Measurements from ENCODE around the gene SYNC.
"Not testable (repeated sequence)": the region's sequence is repeated elsewhere in the genome, so short reads cannot be mapped to it uniquely, and the experiment has no call there.

Gene SYNC

DNA sequence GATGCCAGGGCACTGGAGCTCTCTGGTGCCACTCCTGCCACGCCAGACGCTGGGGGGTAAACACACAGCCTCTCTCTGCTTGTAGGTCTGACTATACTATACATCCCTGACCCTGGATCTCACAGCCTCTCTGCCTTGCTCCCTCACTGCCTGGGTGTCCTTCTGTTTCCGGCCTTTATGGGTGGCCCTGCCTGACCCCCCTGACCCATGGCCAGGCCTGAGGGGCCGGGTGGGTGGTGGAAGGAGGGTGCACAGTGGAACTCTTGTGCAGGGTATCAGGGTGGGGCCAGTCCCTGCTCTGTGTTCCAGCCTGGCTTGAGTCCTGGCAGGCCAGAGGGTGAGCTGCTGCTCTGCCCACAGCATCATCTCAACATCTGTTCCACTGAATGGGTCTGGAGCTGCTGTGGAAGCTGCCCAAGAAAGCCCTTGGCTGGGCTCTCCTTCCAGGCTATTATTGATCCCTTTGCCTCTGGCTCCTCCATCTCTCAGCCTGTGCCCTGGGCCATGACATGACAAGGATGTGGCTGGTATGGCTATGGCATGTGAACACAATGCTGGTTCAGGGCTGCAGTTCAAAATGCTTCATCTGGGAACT lies 17.2 kb upstream of the SYNC start:
- DNase-seq, result no peak

DNA sequence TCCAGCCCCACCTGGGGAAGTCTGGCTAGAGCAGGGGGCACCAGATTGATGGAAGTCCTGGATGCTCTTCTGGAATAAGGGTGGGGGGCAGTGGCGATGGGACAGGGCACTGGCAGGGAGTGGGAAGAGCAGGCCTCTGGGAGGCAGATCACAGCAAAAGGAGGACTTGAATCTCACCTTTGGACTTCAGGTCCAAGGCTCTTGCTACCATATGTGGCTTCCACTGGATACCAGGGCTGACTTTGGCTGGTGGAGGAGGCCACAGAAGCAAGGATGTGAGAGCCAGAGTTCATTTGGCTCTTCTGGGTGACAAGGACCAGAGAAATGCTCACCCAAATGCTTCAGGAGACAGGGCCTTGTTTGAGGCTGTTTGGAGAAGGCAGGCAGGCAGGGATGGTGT lies 16.0 kb upstream of the SYNC start:
- no peak for DNase-seq

DNA sequence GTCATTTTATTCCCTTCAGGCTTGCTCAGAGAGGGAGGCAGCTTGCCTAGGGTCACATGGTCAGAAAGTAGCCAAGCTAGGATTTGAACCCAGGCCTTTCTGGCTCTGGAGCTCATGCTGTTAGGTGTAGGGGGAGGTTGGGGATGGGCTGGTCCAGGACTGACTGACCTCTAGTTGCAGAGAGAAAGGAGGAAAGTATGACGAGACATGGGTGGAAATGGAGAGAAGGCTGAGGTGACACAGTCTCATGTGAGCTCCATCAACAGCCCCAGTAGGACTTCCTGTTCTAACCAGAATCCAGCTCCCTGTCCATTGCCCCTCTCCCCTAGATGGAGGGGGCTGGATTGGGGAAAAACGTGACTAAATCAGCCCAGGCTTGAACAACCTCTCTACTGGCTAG lies 15.5 kb upstream of the SYNC start:
- DNase-seq, result no peak

DNA sequence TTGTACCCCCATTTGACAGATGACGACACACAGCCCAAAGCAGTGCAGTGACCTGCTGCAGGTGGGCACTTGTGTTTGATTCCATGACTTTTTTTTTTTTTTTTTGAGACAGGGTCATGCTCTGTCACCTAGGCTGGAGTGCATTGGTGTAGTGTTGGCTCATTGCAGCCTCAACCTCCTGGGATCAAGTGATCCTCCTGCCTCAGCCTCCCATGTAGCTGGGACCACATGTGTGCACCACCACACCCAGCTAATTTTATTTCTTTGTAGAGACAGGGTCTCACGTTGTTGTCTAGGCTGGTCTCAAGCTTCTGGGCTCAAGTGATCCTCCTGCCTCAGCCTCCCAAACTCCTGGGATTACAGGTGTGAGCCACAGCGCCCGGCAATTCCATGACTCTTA lies 14.9 kb upstream of the SYNC start:
- DNase-seq, result no peak

DNA sequence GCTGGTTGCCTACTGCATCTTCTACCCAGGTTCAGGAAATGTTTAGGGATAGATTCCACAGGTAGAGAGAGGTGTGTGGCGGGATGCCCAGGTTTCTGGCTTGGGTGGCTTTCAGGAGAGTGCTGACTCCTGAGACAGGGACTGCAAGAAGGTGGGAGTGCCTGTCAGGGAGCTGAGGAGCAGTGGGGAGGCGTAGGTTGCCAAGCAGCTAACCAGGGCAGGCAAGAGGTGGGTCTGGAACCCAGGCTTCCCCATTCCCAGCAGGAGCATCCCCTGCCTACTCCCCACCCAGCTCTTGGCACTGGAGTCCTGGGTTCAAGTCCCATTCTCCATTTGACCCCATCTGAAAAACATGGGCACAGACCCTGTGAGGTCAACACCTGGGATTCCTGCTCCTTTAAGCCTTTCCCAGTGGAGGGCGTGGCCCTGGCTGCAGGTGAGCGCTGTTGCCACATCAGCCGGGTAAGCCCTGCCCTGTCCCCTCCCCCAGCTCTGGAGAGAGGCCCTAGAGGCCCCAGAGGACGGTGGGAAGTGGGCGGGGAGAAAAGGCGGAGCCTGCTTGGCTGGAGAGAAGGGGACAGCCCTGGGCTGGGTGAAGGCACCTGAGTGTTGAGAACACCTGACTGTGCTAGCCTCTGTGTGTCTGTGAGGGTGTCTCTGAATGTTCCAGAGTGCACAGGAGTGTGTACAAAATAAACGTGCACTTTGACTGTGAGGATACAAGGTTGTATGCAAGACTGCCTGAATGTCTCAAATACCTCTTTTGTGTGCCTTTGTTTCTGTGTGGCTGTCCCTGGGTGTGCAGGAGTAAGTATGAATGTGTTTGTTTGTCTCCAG lies 14.0 kb upstream of the SYNC start:
- DNase-seq, result peak; percentile 84

DNA sequence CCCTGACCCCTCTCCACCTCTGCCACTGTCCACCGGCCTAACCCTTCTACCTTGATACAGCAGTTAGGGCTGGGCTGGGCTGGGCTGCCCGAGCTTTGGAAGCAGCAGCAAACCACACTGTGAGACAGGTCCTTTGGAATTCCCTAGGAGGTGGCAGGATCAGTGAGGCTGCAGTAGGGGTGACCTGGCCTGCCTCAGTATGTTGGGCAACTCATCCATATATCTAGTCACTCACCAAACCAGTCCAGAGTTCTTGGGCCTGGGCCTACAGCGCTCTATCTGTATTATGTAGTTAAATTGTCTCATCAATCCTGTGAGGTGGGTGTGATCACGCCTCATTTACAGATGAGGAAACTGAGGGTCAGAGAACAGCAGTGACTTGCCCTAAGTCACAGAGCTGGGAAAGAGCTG lies 13.3 kb upstream of the SYNC start:
- DNase-seq, result no peak

DNA sequence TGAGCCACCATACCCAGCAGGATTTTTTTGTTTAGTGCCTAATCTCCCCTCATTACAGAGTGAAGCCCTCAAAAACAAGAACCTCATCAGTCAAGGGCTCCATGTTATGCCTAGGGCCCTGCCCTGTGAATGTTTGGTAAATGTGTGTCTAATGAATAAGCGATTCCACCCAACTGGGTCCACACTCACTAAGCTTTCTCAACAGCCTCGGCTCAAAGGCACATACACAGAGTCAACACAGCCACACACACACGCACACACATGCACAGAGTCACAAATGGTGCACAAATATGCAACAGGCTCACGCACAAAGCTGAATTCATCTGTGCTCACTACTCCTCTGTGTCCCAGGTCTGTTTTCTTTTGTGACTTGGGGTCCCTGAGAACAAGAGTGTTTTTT lies 11.7 kb upstream of the SYNC start:
- DNase-seq, result no peak

DNA sequence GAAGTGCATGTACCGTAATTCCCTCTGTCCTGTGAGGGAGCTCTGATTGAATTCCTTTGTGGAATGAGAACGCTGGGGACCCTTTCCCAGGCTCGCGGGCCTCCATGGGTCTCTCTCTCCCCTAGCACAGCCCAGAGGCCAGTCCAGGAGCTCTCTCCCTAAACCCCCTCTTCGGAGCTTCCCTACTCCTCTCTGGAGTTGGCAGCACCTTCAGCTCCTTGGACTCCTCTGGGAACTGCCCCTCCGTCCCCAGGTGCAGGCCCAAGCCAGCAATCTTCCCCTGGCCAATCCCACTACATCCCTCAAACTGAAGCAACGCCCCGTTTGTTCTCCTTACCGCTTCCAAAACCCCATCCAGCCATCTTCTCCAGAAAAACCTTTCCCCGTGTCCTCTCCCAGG lies 10.5 kb upstream of the SYNC start:
- no peak for DNase-seq

DNA sequence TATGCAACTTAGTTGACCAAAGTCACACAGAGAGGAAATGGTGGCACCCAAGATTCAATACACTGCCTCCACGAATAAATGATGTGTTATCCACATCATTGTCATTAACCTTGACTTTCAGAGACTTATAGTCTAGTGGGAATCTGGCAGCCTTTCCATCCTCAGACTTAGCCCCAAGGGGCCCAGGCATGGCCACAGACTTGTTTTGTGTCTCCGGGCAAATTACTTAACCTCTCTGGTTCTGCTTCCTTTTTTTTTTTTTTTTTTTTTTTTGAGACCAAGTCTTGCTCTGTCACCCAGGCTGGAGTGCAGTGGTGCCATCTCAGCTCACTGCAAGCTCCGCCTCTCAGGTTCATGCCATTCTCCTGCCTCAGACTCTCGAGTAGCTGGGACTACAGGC lies 8.7 kb upstream of the SYNC start:
- DNase-seq, result not testable (repeated sequence)

DNA sequence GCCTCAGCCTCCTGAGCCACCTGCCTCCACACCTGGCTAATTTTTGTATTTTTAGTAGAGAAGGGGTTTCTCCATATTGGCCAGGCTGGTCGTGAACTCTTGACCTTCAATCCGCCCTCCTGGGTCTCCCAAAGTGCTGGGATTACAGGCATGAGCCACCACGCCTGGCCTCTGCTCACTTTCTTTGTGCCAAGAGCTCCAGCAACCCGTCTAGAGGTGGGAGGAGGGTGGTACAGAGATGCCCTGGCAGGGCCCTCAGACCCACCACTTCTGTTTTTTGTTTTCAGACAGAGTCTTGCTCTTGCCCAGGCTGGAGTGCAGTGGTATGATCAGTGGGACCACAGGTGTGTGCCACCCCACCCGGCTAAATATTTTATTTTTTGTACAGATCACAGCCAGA lies 6.9 kb upstream of the SYNC start:
- no peak for DNase-seq

DNA sequence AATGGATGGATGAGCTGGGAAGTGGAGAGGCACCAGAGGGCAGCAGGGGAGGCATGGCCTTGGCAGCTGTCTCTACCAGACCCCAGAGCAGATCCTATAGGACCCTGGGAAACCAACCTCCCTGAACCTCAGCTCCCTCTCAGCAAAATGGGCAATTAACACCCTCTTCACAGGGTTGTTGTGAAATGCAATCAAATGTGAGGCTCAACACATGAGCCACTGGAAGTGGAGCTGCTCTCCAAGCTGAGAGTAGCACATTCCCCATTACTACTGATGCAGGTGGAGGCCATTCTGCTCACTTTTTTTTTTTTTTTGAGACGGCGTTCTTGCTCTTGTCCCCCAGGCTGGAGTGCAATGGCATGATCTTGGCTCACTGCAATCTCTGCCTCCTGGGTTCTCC lies 6.5 kb upstream of the SYNC start:
- DNase-seq, result no peak

DNA sequence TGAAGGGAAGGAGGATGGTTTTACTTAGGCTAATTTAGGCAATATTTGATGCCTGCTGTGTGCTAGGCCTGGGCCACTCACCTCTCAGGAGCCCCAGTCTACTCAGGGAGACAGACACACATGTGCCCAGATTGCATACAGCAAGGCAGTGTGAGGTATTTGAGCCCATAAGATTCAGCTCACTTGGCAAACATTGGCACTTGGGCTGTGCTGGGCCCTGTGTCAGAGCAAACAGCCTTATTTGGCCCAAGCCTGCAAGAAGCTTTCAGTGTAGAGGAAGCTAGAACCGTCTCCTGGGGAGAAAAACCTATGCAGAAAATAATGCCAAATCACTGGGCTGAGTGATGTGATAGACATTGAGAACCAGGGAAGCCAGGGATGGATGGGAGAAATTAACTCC lies 3.9 kb upstream of the SYNC start:
- DNase-seq, result no peak

DNA sequence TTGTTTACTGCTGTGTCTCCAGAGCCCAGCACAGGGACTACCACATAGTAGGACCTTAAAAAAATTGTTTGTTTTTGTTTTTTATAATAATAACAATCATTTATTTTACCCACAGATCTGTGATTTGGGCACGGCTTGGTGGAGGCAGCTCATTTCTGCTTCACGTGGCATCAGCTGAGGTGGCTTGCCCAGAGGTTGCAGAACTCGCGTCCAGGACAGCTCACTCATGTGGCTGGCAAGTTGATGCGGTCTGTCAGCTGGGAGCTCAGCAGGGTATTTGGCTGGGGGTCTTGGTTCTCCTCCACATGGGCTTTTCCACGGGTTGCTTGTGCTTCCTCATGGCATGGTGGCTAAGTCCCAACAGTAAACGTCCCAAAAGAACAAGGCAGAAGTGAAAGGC lies 2.9 kb upstream of the SYNC start:
- no peak for DNase-seq

DNA sequence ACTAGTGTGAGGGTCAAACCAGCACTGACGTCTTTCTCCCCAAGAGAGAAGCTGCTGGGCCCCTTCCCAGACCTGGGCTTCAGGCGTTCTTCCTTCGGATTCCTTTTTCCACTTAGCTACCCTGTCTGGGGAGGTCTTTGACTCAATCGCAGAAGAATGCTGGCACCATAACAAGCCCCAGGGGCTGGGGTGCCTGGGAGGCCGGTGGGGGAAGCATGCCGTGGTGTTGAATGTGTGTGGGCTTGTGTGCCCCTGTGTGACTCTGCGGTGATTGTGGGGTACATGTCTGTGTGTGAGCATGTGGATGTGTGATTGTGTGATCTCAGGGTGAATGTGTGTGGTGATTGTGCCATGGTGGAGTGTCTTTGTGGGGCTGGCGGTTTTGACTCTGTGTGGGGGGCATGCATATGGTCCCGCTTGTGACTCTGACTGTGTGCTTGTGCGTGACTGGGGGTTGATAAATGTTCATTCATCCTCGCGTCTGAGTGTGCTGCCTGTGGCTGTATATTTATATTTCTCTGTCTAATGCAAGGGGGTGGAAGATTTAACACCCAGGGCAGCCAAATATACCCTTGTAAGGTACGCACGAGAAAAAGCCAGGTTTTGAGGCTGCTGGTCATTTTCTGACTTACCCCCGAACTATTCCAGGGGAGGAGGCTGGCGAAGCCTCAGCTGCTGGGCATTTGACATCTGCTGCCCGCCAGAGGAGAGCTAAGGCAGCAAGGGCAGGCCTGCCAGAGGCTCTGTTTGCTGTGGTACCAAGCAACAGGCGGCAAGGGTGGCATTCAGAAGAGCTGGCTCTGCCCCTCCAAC lies 1.1 kb upstream of the SYNC start:
- no peak for DNase-seq

DNA sequence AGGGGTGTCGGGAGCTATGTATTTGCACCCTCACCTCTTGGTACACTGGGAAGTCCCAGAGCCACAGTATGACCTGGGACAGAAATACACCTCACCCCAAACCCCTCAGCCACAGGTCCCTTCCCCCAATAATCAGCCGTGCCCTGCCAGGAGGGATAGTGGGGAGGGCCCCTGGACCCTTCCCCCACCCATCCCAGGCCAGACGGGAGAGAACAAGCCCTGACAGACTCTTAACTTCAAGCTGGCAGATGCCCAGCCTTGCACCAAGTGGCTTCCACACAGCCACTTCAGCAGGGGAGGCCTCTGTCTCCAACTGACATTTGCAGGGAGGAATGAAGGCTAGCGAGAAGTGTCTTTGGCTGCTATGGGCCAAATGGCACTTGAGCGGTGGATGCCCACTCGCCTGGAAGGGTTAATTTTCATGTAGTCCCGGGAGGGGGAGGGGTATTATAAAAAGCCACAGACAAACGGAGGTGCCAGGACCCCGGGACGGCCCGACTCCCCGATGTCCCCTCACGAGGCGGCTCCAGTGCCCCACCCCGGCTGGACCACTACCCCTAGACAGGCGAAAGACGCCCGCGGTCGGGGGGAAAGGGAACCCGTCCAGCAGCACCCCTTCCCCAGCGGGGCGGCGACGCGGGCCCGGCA lies 495 bp downstream of the SYNC start:
- DNase-seq, result peak; percentile 4

DNA sequence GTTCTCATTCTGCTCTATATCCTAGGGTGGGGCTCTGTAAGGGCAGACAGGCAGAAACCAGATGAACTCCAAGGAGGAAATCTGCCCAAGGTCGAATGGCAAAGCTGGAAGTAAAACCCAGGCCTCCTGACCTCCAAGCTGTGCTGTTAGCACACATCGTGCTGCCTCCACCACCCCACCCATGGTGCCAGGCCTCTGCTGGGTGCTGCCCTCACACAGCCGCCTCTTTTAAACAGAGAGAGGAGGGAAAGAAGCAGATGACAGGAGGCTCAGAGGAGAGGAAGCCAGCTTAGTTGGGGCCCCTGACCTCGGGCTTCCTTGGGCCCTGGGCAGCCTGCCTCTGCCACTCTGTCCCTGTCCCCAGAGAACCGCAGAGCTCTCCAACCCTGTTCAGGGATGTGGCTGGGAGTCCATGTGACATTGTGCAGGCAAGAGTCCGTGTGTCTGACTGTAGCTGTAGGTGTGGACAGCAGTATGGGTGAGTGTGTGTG lies 1.1 kb downstream of the SYNC start:
- no peak for DNase-seq

DNA sequence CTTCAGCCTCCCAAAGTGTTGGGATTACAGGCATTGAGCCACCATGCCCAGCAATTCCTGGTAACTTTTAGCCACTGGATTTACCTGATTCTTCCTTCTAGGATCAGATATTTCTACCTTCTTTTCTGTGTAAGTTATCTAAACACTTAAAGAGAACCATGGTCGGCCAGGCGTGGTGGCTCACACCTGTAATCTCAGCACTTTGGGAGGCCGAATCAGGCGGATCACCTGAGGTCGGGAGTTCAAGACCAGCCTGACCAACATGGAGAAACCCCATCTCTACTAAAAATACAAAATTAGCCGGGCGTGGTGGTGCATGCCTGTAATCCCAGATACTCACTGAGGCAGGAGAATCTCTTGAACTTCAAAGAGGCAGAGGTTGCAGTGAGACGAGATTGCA lies 5.6 kb downstream of the SYNC start:
- not testable (repeated sequence) for DNase-seq

DNA sequence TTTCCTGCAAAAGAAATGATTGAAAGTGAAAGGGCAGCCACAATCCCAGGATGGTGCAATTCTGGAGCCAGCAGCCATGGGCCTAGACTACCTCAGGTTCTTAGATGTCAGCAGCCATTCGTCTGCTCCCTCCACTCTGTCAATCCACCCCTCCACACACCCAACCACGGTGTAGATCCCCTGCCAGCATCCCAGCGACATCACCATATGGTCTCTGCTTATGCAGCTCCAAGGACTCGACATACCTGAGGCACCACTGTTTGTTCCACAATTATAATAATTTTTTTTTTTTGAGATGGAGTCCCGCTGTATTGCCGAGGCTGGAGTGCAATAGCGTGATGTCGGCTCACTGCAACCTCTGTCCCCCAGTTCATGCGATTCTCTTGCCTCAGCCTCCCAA lies 6.5 kb downstream of the SYNC start:
- no peak for DNase-seq

DNA sequence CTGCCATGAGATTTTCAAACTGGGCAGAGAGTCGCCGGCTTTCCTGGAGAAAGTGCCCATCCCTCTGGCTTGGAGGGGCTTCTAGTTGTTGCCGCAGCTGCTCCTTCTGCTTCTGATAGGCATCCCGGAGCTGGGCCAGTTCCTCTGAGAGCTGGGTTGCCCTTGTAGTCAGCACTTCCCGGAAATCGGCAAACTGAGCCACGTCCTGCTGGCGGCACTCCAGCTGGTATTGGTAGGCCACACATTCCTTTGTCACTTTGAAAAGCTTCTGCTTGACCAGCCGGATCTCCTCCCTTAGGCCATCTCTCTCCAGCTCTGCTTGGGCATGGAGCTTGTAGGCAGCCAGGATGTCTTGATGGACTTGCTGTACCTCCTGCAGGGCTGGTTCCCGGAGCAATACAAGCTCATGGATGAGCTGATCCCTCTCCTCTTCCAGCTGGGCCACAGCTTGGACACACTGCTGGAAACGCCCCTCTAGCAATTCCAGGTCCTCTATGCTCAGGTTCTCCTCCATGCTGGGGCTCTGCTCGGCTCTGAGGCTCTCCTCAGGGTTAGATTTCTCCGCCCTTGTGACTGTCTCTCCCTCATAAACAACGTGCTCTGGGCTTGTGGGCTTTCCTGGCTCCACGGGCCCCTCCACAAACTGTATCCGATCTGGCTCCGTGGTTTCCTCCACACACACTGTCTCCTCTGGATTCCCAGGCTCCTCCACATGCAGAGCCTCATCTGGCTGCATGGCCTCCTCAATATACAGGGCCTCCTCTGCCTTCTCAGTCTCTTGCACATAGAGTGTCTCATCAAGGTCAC lies 7.3 kb downstream of the SYNC start:
- no peak for DNase-seq

DNA sequence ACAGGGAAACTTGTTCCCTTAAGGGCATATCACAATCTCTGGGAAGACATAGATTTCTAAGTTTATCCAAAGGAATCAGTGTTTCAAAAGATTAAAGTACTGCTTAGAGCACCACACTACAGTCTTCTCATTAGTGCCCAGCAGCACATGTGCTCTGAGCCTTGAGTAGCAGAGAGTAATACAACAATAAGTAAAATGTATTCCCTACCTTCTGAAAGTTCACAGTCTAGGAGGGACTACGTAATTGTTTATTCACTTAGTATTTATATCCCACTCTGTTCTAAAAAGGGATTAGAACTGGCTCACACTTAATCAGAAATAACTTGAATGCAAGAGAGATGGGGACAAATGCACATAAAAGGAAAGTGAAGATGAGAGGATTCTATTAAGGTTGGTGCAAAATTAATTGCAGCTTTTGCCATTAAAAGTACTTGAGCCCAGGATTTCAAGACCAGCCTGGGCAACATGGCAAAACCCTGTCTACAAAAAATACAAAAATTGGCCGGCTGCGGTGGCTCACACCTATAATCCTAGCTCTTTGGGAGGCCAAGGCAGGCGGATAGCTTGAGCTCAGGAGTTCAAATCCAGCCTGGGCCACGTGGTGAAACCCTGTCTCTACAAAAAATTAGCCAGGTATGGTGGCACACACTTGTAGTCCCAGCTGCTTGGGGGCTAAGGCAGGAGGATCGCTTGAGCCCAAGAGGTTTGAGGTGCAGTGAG lies 9.0 kb downstream of the SYNC start:
- no peak for DNase-seq

DNA sequence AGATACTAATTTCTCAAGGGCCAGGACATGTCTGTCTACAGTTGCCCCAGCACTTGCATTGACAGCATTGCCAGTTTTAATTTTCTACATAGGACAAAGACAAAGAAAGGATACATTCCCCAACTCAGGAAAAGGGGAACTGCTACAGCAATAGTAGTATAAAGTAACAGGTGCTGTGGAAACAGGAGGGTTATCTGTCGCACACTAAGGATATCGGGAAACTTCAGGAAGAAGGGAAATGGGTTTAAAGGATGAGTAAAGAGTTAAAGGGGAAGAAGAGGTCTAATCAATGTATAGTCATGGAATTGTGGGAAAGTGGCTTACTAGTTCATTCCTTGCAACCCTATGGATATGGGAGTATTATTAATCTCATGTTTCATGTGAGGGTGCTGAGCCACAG lies 16.2 kb downstream of the SYNC start:
- no peak for DNase-seq

DNA sequence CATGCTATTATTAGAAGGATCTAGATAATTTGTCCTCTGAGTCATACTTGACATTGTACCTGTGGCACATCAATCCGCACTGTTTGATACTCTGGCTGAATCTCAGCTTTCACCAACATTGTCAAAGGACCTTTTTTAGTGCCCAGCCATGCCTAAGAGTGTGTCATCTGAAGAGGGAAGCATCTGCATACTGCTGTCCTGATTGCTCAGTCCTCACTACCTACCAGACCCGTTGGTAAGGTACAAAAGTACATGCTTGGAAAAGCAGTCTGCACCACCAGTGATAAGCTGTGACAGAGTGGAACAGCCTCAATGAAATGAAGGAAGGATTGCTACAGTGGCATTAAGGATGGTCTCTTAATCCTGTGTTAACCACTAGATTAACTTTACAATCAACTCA lies 17.1 kb downstream of the SYNC start:
- no peak for DNase-seq
